ENCODE measurements around the gene PNPLA7.

GRCh38 chr9:137506702-137507171 is 43.5 kb downstream of the PNPLA7 start:
- no peak for TF ChIP-seq CTCF (IDR thresholded peaks at IDR 0.05; ENCODE audit: low read depth, low read length, missing input control)
- TF ChIP-seq GABPA (IDR thresholded peaks at IDR 0.05 in 1 of 2, conservative IDR thresholded peaks at IDR 0.05 in 1 of 2): no peak
- TF ChIP-seq SP1 (IDR thresholded peaks at IDR 0.05): no peak
- no peak for TF ChIP-seq JUND (IDR thresholded peaks at IDR 0.05)
- TF ChIP-seq YY1 (IDR thresholded peaks at IDR 0.05): no peak
- TF ChIP-seq RAD21 (IDR thresholded peaks at IDR 0.05): no peak
- no peak for TF ChIP-seq MAX (IDR thresholded peaks at IDR 0.05)
- no peak for TF ChIP-seq REST (IDR thresholded peaks at IDR 0.05)
- TF ChIP-seq HNF4G (IDR thresholded peaks at IDR 0.05): no peak
- no peak for TF ChIP-seq RXRA (IDR thresholded peaks at IDR 0.05)
